HepG2 (cell line): ENCODE data around the gene SNRPD3. TPM values are rescaled to one million over a fixed set of nuclear protein-coding genes. Genes with fewer than 3 reads are reported as not detected.
A peak's percentile ranks its signal among the peaks of the same experiment; 100 is the strongest.

ENCODE experiments used
- BATF2 ChIP-seq: sonication (generic); formaldehyde crosslinking; IDR thresholded peaks from 2 replicates; pipeline ENCODE4 v1.8.0; 2022; ENCODE audit warnings: mild to moderate bottlenecking, missing genetic modification reagents, moderate library complexity
- FOXP1 ChIP-seq, 2 experiments: fragments of 450-650 bp in 1 of 2; IDR thresholded peaks; 2 replicates each; pipeline ENCODE4 v1.6.1; 2017 to 2018; ENCODE audit warnings: antibody characterized with exemption in 1 of 2
- PHF8 ChIP-seq: sonication (generic); formaldehyde crosslinking; IDR thresholded peaks from 2 replicates; pipeline ENCODE4 v1.5.0; 2020; ENCODE audit warnings: missing genetic modification reagents
- TCF7L2 ChIP-seq: IDR thresholded peaks from 2 replicates; pipeline ENCODE4 v1.6.1; 2011; ENCODE audit warnings: mild to moderate bottlenecking, low read depth, low read length, moderate library complexity
- ZBTB21 ChIP-seq: sonication (generic); formaldehyde crosslinking; IDR thresholded peaks from 2 replicates; pipeline ENCODE4 v1.4.0; 2020; ENCODE audit warnings: missing genetic modification reagents
- ZNF281 ChIP-seq: sonication (generic); formaldehyde crosslinking; IDR thresholded peaks from 2 replicates; pipeline ENCODE4 v1.4.0; 2020; ENCODE audit warnings: missing genetic modification reagents, borderline replicate concordance
- ZNF567 ChIP-seq: sonication (generic); formaldehyde crosslinking; IDR thresholded peaks from 2 replicates; pipeline ENCODE4 v1.8.1; 2023; ENCODE audit warnings: mild to moderate bottlenecking, missing genetic modification reagents, borderline replicate concordance
- ZNF598 ChIP-seq: sonication (generic); formaldehyde crosslinking; IDR thresholded peaks from 2 replicates; pipeline ENCODE4 v1.5.1; 2020; ENCODE audit warnings: mild to moderate bottlenecking, missing genetic modification reagents, borderline replicate concordance
- ZNF607 ChIP-seq: sonication (generic); formaldehyde crosslinking; IDR thresholded peaks from 2 replicates; pipeline ENCODE4 v1.5.1; 2020; ENCODE audit warnings: missing genetic modification reagents, mild to moderate bottlenecking, borderline replicate concordance
- ZNF883 ChIP-seq: sonication (generic); formaldehyde crosslinking; IDR thresholded peaks from 2 replicates; pipeline ENCODE4 v1.5.1; 2020; ENCODE audit warnings: mild to moderate bottlenecking, missing genetic modification reagents; ENCODE audit errors: not compliant biosample characterization
- ZSCAN5A ChIP-seq: sonication (generic); formaldehyde crosslinking; IDR thresholded peaks from 2 replicates; pipeline ENCODE4 v1.8.0; 2022; ENCODE audit warnings: mild to moderate bottlenecking, missing genetic modification reagents, borderline replicate concordance
- ZZZ3 ChIP-seq: sonication (generic); formaldehyde crosslinking; IDR thresholded peaks from 2 replicates; pipeline ENCODE4 v1.4.0; 2020; ENCODE audit warnings: missing genetic modification reagents, mild to moderate bottlenecking, borderline replicate concordance
- polyA plus RNA-seq, 8 experiments: library from polyadenylated mRNA; depleted of rRNA in 3 of 8; stranded (reverse) in 7 of 8; unstranded in 1 of 8; fragments of >200 nt; fragmentation: Illumina TruSeq in 4 of 8; extraction: Trizol in 4 of 8; gene quantifications; 2 replicates each; pipeline versions ENCODE4 v1.2.1 to v1.2.3, GENCODE V29; 2011 to 2016; ENCODE audit warnings: low read depth in 4 of 8, missing spikeins in 1 of 8, mixed read lengths in 1 of 8; ENCODE audit not compliant: insufficient read depth in 1 of 8
- total RNA-seq, 5 experiments: library from RNA; depleted of rRNA; stranded (reverse); fragments of >200 nt; fragmentation: Illumina TruSeq; extraction: Trizol; gene quantifications; 2 replicates each; pipeline ENCODE4 v1.2.3, GENCODE V29; 2016; ENCODE audit warnings: low read depth in 1 of 5
- TF ChIP-seq, protein P1 (sequence below): sonication (generic); formaldehyde crosslinking; IDR thresholded peaks from 2 replicates; pipeline ENCODE4 v1.5.0; 2020; ENCODE audit warnings: mild to moderate bottlenecking, missing genetic modification reagents

SNRPD3 gene
- total and polyA plus RNA-seq, 2 of the 13 experiments (the other 11 are each of a cell fraction or from before 2014, with no cell fraction given), result 110 to 209 TPM

DNA sequence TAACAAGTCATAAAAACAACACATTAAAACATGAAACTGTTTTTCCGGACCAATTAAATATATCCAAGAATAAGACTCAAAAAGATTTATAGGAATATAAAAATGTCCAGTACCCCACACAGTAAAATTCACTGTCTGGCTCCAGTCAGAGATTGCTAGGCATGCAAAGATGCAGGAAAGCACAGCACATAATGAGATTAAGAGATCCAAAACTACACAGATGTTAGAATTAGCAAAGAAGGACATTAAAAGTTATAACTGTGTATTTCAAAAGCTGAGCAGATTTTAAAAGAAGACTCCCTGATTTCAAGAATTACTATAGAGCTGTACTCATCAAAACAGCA, 23.4 kb downstream of the SNRPD3 start (continued):
- TF ChIP-seq ZBTB21 (CRISPR knock-in tag), result no peak
- TF ChIP-seq ZNF883, result no peak
- TF ChIP-seq ZZZ3 (CRISPR knock-in tag), result no peak
- TF ChIP-seq FOXP1 (IDR thresholded peaks at IDR 0.05), result no peak
- no peak for TF ChIP-seq FOXP1 (CRISPR knock-in tag; IDR thresholded peaks at IDR 0.05)
- TF ChIP-seq PHF8 (CRISPR knock-in tag), result 0 out of 2 replicates have a peak, but pooled peaks have one; percentile 3
- no peak for TF ChIP-seq ZNF567
- TF ChIP-seq ZNF598 (CRISPR knock-in tag), result no peak
- TF ChIP-seq TCF7L2, result 0 out of 2 replicates have a peak, but pooled peaks have one; percentile 8
- TF ChIP-seq, protein P1, sequence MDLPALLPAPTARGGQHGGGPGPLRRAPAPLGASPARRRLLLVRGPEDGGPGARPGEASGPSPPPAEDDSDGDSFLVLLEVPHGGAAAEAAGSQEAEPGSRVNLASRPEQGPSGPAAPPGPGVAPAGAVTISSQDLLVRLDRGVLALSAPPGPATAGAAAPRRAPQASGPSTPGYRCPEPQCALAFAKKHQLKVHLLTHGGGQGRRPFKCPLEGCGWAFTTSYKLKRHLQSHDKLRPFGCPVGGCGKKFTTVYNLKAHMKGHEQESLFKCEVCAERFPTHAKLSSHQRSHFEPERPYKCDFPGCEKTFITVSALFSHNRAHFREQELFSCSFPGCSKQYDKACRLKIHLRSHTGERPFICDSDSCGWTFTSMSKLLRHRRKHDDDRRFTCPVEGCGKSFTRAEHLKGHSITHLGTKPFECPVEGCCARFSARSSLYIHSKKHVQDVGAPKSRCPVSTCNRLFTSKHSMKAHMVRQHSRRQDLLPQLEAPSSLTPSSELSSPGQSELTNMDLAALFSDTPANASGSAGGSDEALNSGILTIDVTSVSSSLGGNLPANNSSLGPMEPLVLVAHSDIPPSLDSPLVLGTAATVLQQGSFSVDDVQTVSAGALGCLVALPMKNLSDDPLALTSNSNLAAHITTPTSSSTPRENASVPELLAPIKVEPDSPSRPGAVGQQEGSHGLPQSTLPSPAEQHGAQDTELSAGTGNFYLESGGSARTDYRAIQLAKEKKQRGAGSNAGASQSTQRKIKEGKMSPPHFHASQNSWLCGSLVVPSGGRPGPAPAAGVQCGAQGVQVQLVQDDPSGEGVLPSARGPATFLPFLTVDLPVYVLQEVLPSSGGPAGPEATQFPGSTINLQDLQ (CRISPR knock-in tag), result no peak
- TF ChIP-seq ZSCAN5A (CRISPR knock-in tag), result no peak
- TF ChIP-seq ZNF607 (CRISPR knock-in tag), result no peak
- no peak for TF ChIP-seq ZNF281 (CRISPR knock-in tag)
- TF ChIP-seq BATF2 (CRISPR knock-in tag), result no peak
